Kidney (tissue), 14 donors: ENCODE measurements around the gene TRIM28. TPM values are rescaled to one million over a fixed set of nuclear protein-coding genes. Genes with fewer than 3 reads are reported as not detected.

Experiments used
- DNase-seq, 5 donors: peaks; one replicate each; pipeline ENCODE4 v3.0.0-alpha.2; 2013 to 2020
- FAIRE-seq: peaks from 2 replicates; lab custom pipeline; 2012; peaks lifted over from hg19 to GRCh38; lab: Jason Lieb, UNC
- H3K27ac ChIP-seq, 2 donors: one replicate each; pipeline ENCODE4 v1.7.0; 2013; ENCODE audit warnings: low read depth in 2 of 2, low read length in 2 of 2, inconsistent platforms in 1 of 2
- H3K27me3 ChIP-seq: one replicate; pipeline ENCODE4 v1.7.1; 2013; ENCODE audit warnings: low read length, inconsistent platforms; ENCODE audit not compliant: control insufficient read depth, insufficient read depth
- H3K36me3 ChIP-seq, 3 donors: one replicate each; pipeline versions ENCODE4 v1.7.0 to v1.7.1; 2013; ENCODE audit warnings: low read length in 3 of 3, control low read depth in 1 of 3, inconsistent platforms in 1 of 3; ENCODE audit not compliant: insufficient read depth in 3 of 3, control insufficient read depth in 2 of 3
- H3K4me1 ChIP-seq, 3 donors: one replicate each; pipeline versions ENCODE4 v1.7.0 to v1.7.1; 2013; ENCODE audit warnings: low read length in 3 of 3, inconsistent platforms in 1 of 3, low read depth in 1 of 3; ENCODE audit not compliant: control insufficient read depth in 2 of 3, insufficient read depth in 2 of 3
- H3K4me3 ChIP-seq, 3 donors: one replicate each; pipeline versions ENCODE4 v1.7.0 to v1.8.1; 2013; ENCODE audit warnings: low read length in 3 of 3, control low read depth in 1 of 3, inconsistent platforms in 1 of 3
- H3K9ac ChIP-seq, 3 donors: one replicate each; pipeline versions ENCODE4 v1.7.0 to v1.7.1; 2013; ENCODE audit warnings: low read length in 3 of 3, control low read depth in 1 of 3, inconsistent platforms in 1 of 3
- H3K9me3 ChIP-seq, 3 donors: one replicate each; pipeline versions ENCODE4 v1.7.0 to v1.7.1; 2013; ENCODE audit warnings: low read length in 3 of 3, control low read depth in 1 of 3, inconsistent platforms in 1 of 3; ENCODE audit not compliant: control insufficient read depth in 2 of 3, insufficient read depth in 1 of 3
- CTCF ChIP-seq: IDR thresholded peaks from 3 replicates; pipeline ENCODE4 v1.5.1; 2012; ENCODE audit warnings: mild to moderate bottlenecking, moderate library complexity, borderline replicate concordance; ENCODE audit not compliant: insufficient read depth; ENCODE audit errors: extremely low read depth
- intact Hi-C: fragments of 100-400 bp; cut with DNase I; formaldehyde crosslinking; loops from one replicate; pipeline ENCODE4 v1.11.1; 2022
- polyA plus RNA-seq: library from polyadenylated mRNA; stranded (reverse); fragments of 350-450 nt; fragmentation: Illumina TruSeq; extraction: RNeasy Lipid Tissue Mini Kit (QIAGEN cat#74804); gene quantifications from one replicate; pipeline ENCODE4 v1.2.3, GENCODE V29; 2014; ENCODE audit warnings: low read depth, low replicate concordance; ENCODE audit not compliant: insufficient read depth
- total RNA-seq: library from RNA; stranded (reverse); fragmentation: NEBNext Ultra II Directional; extraction: Animal tissue kit (Norgen Biotek cat#: 25700); gene quantifications from one replicate; pipeline ENCODE4 v1.2.1, GENCODE V29; 2021
- donor health status: control.
- donor health status: control.
- donor health status: control.
- donor health status: control.
- donor health status: control.
- donor health status: DM: yes; HTN: yes; CAD: no.
- donor health status: Normal renal cell carcinoma (clear cell type).

Gene TRIM28
- total and polyA plus RNA-seq, 2 donors from 2014 or later: 191 to 229 TPM

- Histone ChIP-seq H3K9ac (peak overlapping the region; percentile 60 to 74 (median 70)), H3K9me3 (no peaks in the 10 kb centered on the region), H3K27ac (peak overlapping the region; percentile 88 to 97), H3K4me1 (peaks cover 4 to 27% (median 7%) of the 10 kb centered on the region in 3 donors), H3K27me3 (no peaks in the 10 kb centered on the region), H3K36me3 (peaks cover 0 to 10% (median 7%) of the 10 kb centered on the region in 3 donors), H3K4me3 (peak overlapping the region; percentile 76 to 90 (median 86))
- TF ChIP-seq CTCF: no peak
- FAIRE-seq (no peak), DNase-seq (peak in 1 of 5 donors; percentile 63)
- intact Hi-C loops: no loop called here
Observed at GRCh38 chr19:58518256-58519086, 25.4 kb upstream of the TRIM28 start.

GRCh38 chr19:58519087-58519354, 24.8 kb upstream of the TRIM28 start:
- intact Hi-C loops: no loop called here
- peaks cover 4 to 27% (median 7%) of the 10 kb centered on the region in 3 donors for H3K4me1 ChIP-seq
- no peaks in the 10 kb centered on the region for H3K9me3 ChIP-seq
- peak overlapping the region; percentile 88 to 97 for H3K27ac ChIP-seq
- peak overlapping the region; percentile 76 to 90 (median 86) for H3K4me3 ChIP-seq
- H3K9ac ChIP-seq: peak overlapping the region; percentile 60 to 74 (median 70)
- TF ChIP-seq CTCF: peak; percentile 60
- FAIRE-seq (no peak), DNase-seq (peak; percentile 83 to 92 (median 87))
- no peaks in the 10 kb centered on the region for H3K27me3 ChIP-seq
- peaks cover 0 to 10% (median 7%) of the 10 kb centered on the region in 3 donors for H3K36me3 ChIP-seq

GRCh38 chr19:58519355-58520256, 24.3 kb upstream of the TRIM28 start, which contains the start of gene ZBTB45:
ZBTB45 (minus strand) TSS chr19:58519810; CDS start chr19:58517673, 2,137 bp downstream.
- intact Hi-C loops: no loop called here
- Histone ChIP-seq H3K27ac (peak within 1 kb of the TSS; percentile 88 to 97), H3K27me3 (no peaks in the 10 kb centered on the region), H3K9me3 (no peaks in the 10 kb centered on the region), H3K36me3 (peaks cover 0 to 10% (median 7%) of the 10 kb centered on the region in 3 donors), H3K9ac (peak within 1 kb of the TSS; percentile 60 to 74 (median 70)), H3K4me1 (peaks cover 4 to 24% (median 7%) of the 10 kb centered on the region in 3 donors), H3K4me3 (peak within 1 kb of the TSS; percentile 85 to 90 (median 86))
- FAIRE-seq (no peak), DNase-seq (peak; percentile 96 to 98 (median 98))
- TF ChIP-seq CTCF: peak; percentile 67
